ENCODE measurements around the gene NUDT14. TPM values are rescaled to one million over a fixed set of nuclear protein-coding genes. Genes with fewer than 3 reads are reported as not detected.
A peak's percentile ranks its signal among the peaks of the same experiment; 100 is the strongest.

NUDT14 gene
- polyA plus RNA-seq, 1 experiment = 10.9 TPM

DNA sequence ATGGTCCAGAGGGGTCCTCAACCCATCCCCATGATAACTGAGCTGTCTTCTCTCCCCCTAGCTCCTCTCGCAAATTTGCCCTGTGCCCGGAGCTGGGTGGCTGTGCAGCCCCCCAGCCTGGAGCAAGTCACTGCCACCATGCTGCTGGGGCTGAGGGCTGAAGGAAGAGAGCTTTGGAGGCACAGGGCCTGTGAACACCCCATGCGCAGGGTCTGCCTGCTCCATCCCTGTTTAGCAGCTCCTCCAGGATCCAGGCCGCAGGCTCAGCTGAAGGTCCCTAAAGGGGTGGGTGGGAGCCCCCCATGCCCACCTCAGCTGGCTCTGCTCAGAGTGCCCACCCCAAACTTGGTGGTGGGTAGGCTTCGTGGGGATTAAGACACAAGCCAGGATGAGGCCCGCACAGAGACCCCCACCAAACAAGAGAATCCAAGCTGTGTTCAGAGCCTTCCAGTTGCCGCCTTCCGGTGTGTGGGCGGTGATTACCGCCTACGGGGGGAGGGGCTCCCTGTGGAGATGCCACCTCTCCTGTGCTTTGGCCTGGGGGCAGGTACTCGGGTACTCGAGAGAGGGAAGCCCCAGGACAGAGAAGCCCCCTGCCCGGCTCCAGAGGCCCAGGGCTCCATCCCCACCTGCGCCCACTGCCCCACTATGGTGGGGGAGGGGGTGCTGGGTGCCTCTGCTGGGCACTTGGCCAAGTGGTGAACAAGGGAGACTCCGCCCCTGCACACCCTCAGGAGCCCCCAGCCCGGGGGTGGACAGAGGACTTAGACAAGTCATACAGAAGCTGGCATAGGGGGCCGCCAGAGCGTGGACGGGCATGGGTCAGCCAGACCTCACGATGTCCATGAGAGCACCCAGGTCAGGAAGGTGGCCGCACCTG is 11.1 kb downstream of the NUDT14 start:
- no peak overlapping the region for H3K4me3 ChIP-seq (ENCODE audit: low read depth, low read length)
- no peaks in the 10 kb centered on the region for H3K36me3 ChIP-seq (ENCODE audit: control insufficient read depth, insufficient read depth, low read length)
- TF ChIP-seq, protein P1, sequence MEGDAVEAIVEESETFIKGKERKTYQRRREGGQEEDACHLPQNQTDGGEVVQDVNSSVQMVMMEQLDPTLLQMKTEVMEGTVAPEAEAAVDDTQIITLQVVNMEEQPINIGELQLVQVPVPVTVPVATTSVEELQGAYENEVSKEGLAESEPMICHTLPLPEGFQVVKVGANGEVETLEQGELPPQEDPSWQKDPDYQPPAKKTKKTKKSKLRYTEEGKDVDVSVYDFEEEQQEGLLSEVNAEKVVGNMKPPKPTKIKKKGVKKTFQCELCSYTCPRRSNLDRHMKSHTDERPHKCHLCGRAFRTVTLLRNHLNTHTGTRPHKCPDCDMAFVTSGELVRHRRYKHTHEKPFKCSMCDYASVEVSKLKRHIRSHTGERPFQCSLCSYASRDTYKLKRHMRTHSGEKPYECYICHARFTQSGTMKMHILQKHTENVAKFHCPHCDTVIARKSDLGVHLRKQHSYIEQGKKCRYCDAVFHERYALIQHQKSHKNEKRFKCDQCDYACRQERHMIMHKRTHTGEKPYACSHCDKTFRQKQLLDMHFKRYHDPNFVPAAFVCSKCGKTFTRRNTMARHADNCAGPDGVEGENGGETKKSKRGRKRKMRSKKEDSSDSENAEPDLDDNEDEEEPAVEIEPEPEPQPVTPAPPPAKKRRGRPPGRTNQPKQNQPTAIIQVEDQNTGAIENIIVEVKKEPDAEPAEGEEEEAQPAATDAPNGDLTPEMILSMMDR (IDR thresholded peaks at IDR 0.05; ENCODE audit: insufficient read depth, low read depth, low read length) = no peak
- ChIA-PET CTCF (interaction anchor here (0.8 to 1.6 kb wide), 5 partner anchors 10 to 182 kb away, joined by 3 to 4 read pairs (median 4); no protein-coding TSS in a partner anchor), POLR2A (no interaction called here)
- H3K27me3 ChIP-seq (ENCODE audit: control insufficient read depth, insufficient read depth, low read length) = peaks cover 18% of the 10 kb centered on the region
- DNase-seq (ENCODE audit: low read depth) = no peak

DNA sequence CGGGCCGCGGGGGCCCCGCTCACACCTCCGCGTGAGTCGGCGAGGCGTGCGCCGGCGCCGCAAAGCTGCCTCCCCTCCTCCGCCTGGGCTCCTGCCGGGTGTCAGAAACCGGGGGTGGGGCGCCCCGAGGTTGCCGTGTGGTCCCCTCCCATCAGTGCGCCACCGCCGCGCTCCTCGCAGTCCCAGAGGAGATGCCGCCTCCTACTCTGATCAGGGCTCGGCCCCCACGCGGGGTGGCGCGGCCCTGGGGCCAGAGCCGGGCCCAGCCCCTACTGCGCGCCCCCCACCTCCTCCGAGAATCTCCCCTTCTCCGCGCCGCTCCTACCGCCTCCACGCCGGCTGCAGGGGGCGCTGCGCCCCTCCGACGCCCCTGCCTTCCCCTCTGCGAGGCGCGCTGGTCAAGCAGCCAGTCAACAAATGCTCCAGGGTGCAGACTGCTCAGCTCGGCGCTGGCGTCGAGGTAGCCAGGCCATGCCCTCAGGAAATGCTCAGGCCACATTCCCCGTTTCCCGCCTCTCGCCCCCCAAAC is 12.1 kb downstream of the NUDT14 start:
- Histone ChIP-seq H3K36me3 (ENCODE audit: control insufficient read depth, insufficient read depth, low read length) (no peaks in the 10 kb centered on the region), H3K4me3 (ENCODE audit: low read depth, low read length) (no peak overlapping the region), H3K27me3 (ENCODE audit: control insufficient read depth, insufficient read depth, low read length) (peaks cover 18% of the 10 kb centered on the region)
- CTCF ChIA-PET = interaction anchor here (1.3 to 1.5 kb wide), 2 partner anchors 10 to 76 kb away, joined by 3 to 4 read pairs; no protein-coding TSS in a partner anchor
- POLR2A ChIA-PET = no interaction called here
- TF ChIP-seq, protein P1 (IDR thresholded peaks at IDR 0.05; ENCODE audit: insufficient read depth, low read depth, low read length) = peak; percentile 44
- no peak for DNase-seq (ENCODE audit: low read depth)

DNA sequence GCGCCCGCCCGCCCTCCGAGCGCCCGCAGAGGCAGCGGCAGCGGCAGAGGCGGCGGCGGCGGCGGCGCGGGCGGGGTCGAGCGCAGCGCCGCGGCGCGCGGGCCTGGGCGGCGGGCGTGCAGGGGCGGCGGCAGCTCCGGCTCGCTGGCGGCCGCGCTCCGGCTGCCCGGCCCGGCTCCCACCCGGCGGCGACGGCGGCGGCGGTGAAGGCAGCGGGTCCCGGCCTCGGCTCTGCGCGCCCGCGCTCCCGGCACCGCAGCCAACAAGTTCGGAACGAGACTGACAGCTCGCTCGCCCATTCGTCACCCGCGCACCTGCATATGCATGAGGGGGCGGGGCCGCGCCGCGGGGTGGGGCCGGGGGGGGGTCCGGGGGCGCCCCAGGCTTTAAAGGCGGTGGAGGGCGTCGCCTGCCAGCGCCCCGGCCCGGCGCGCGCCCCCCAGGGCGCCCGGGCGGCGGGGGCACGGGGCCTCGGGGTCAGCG is 12.6 kb downstream of the NUDT14 start, which contains the start of gene JAG2:
Gene JAG2 (minus strand): TSS at position 281 of the 483 bp plus-strand sequence. CDS start 356 bp downstream, outside the sequence.
- CTCF ChIA-PET = interaction anchor here (1.3 to 1.5 kb wide), 2 partner anchors 9 to 76 kb away, joined by 3 to 4 read pairs; no protein-coding TSS in a partner anchor
- POLR2A ChIA-PET = no interaction called here
- peaks cover 18% of the 10 kb centered on the region for H3K27me3 ChIP-seq (ENCODE audit: control insufficient read depth, insufficient read depth, low read length)
- peak within 1 kb of the TSS; percentile 11; the same call in 1 of the 2 replicates for H3K4me3 ChIP-seq (ENCODE audit: low read depth, low read length)
- TF ChIP-seq, protein P1 (IDR thresholded peaks at IDR 0.05; ENCODE audit: insufficient read depth, low read depth, low read length) = no peak
- no peaks in the 10 kb centered on the region for H3K36me3 ChIP-seq (ENCODE audit: control insufficient read depth, insufficient read depth, low read length)
- no peak for DNase-seq (ENCODE audit: low read depth)

DNA sequence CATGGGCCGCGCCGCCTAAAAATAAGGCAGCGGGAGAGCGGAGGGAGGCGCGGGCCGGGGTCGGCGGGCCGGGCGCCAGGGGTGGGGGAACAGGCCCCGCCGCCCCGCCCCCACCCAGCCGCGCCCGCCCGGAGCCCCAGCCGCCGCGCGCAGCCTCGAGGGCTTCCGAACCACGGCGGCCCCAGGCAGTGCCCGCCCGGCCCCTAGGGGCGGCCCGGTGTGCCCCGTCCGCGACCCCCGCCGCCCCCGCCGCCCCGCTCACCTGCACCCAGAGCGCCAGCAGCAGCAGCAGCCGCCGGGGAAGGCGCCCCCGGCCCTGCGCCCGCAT is 13.1 kb downstream of the NUDT14 start:
- CTCF ChIA-PET = no interaction called here
- POLR2A ChIA-PET = no interaction called here
- Histone ChIP-seq H3K4me3 (ENCODE audit: low read depth, low read length) (no peak overlapping the region; the same call in 1 of the 2 replicates), H3K36me3 (ENCODE audit: control insufficient read depth, insufficient read depth, low read length) (no peaks in the 10 kb centered on the region), H3K27me3 (ENCODE audit: control insufficient read depth, insufficient read depth, low read length) (peaks cover 18% of the 10 kb centered on the region)
- TF ChIP-seq, protein P1 (IDR thresholded peaks at IDR 0.05; ENCODE audit: insufficient read depth, low read depth, low read length) = no peak
- no peak for DNase-seq (ENCODE audit: low read depth)

All from BJ (cell line).